Right atrium auricular region (tissue), 2 donors: ENCODE results near the gene SF3B1. TPM values are rescaled to one million over a fixed set of nuclear protein-coding genes. Genes with fewer than 3 reads are reported as not detected.

Source experiments
- DNase-seq: peaks from one replicate; pipeline ENCODE4 v3.0.0-alpha.2; 2019; ENCODE audit warnings: low spot score
- H3K27ac ChIP-seq, 2 donors: fragments of 200-600 bp; sonication (generic); 1 replicate in 1 of 2; 2 replicates in 1 of 2; pipeline ENCODE4 v1.5.1; 2016 to 2019
- H3K27me3 ChIP-seq, 2 donors: fragments of 200-600 bp; sonication (generic); one replicate each; pipeline versions ENCODE4 v1.5.1 to v1.6.0; 2017 to 2019
- H3K36me3 ChIP-seq: fragments of 200-600 bp; sonication (generic); one replicate; pipeline ENCODE4 v1.5.1; 2016
- H3K4me1 ChIP-seq, 2 donors: fragments of 200-600 bp; sonication (generic); one replicate each; pipeline versions ENCODE4 v1.5.1 to v1.6.0; 2017 to 2019
- H3K4me3 ChIP-seq, 2 donors: fragments of 200-600 bp; sonication (generic); 1 replicate in 1 of 2; 2 replicates in 1 of 2; pipeline ENCODE4 v1.5.1; 2017 to 2019; ENCODE audit warnings: mild to moderate bottlenecking in 1 of 2, moderate library complexity in 1 of 2
- H3K9me3 ChIP-seq, 2 donors: fragments of 200-600 bp; sonication (generic); one replicate each; pipeline ENCODE4 v1.5.1; 2019
- total RNA-seq, 2 donors: library from RNA; depleted of rRNA; stranded (reverse); fragments of >200 nt; gene quantifications; one replicate each; pipeline ENCODE4 v1.1.0, GENCODE V29; 2016
- TF ChIP-seq, protein P1 (sequence below), 2 donors: fragments of 200-600 bp; sonication (generic); IDR thresholded peaks; one replicate each; pipeline ENCODE4 v1.5.1; 2019; ENCODE audit warnings: antibody characterized with exemption in 2 of 2

SF3B1 gene
- total RNA-seq, 2 donors from 2014 or later, result 103 to 128 TPM

GRCh38 chr2:197369228-197369932, 65.4 kb downstream of the SF3B1 start:
- no peak overlapping the region for H3K4me3 ChIP-seq
- no peak overlapping the region for H3K27ac ChIP-seq
- TF ChIP-seq, protein P1, sequence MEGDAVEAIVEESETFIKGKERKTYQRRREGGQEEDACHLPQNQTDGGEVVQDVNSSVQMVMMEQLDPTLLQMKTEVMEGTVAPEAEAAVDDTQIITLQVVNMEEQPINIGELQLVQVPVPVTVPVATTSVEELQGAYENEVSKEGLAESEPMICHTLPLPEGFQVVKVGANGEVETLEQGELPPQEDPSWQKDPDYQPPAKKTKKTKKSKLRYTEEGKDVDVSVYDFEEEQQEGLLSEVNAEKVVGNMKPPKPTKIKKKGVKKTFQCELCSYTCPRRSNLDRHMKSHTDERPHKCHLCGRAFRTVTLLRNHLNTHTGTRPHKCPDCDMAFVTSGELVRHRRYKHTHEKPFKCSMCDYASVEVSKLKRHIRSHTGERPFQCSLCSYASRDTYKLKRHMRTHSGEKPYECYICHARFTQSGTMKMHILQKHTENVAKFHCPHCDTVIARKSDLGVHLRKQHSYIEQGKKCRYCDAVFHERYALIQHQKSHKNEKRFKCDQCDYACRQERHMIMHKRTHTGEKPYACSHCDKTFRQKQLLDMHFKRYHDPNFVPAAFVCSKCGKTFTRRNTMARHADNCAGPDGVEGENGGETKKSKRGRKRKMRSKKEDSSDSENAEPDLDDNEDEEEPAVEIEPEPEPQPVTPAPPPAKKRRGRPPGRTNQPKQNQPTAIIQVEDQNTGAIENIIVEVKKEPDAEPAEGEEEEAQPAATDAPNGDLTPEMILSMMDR (IDR thresholded peaks at IDR 0.05), result no peak

GRCh38 chr2:197368412-197368811, 66.4 kb downstream of the SF3B1 start:
- H3K36me3 ChIP-seq, result no peaks in the 10 kb centered on the region
- TF ChIP-seq, protein P1 (IDR thresholded peaks at IDR 0.05), result no peak
- H3K4me1 ChIP-seq, result no peaks in the 10 kb centered on the region
- H3K27ac ChIP-seq, result no peak overlapping the region
- DNase-seq, result no peak
- H3K4me3 ChIP-seq, result no peak overlapping the region
- no peaks in the 10 kb centered on the region for H3K9me3 ChIP-seq
- no peaks in the 10 kb centered on the region for H3K27me3 ChIP-seq

More at GRCh38 chr2:197369228-197369932, 65.4 kb downstream of the SF3B1 start:
- Histone ChIP-seq H3K4me1 (no peaks in the 10 kb centered on the region), H3K27me3 (no peaks in the 10 kb centered on the region), H3K9me3 (no peaks in the 10 kb centered on the region), H3K36me3 (no peaks in the 10 kb centered on the region)
- no peak for DNase-seq

GRCh38 chr2:197363998-197364397, 70.8 kb downstream of the SF3B1 start:
- TF ChIP-seq, protein P1 (IDR thresholded peaks at IDR 0.05), result no peak
- no peaks in the 10 kb centered on the region for H3K9me3 ChIP-seq
- H3K27me3 ChIP-seq, result no peaks in the 10 kb centered on the region

GRCh38 chr2:197360744-197361156, 74.1 kb downstream of the SF3B1 start:
- no peak overlapping the region for H3K27ac ChIP-seq
- H3K36me3 ChIP-seq, result no peaks in the 10 kb centered on the region
- TF ChIP-seq, protein P1 (IDR thresholded peaks at IDR 0.05), result no peak
- no peaks in the 10 kb centered on the region for H3K9me3 ChIP-seq
- no peak for DNase-seq
- H3K4me3 ChIP-seq, result no peak overlapping the region
- no peaks in the 10 kb centered on the region for H3K27me3 ChIP-seq
- no peaks in the 10 kb centered on the region for H3K4me1 ChIP-seq

More at GRCh38 chr2:197363998-197364397, 70.8 kb downstream of the SF3B1 start:
- no peak for DNase-seq
- H3K4me1 ChIP-seq, result no peaks in the 10 kb centered on the region
- H3K27ac ChIP-seq, result no peak overlapping the region
- no peaks in the 10 kb centered on the region for H3K36me3 ChIP-seq
- no peak overlapping the region for H3K4me3 ChIP-seq

DNA sequence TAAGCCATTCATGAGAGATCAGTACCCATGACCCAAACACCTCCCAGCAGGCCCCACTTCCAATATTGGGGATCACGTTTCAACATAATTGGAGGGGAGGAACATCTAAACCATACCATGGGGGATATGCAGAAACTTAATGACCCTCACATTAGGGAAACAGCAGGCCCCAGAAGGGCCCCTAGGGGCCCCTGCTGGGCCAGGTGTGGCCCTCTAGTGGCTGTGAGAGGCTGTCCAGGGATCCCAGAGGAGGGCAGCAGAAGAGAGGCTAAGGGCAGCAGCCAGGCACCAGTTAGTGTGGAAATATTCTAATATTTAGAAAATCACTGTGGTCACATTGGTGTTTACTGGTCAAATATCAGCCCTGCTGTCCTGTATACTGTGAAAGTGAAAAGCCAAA, 75.0 kb downstream of the SF3B1 start:
- no peaks in the 10 kb centered on the region for H3K4me1 ChIP-seq
- TF ChIP-seq, protein P1 (IDR thresholded peaks at IDR 0.05), result no peak
- H3K36me3 ChIP-seq, result no peaks in the 10 kb centered on the region
- no peaks in the 10 kb centered on the region for H3K9me3 ChIP-seq
- no peaks in the 10 kb centered on the region for H3K27me3 ChIP-seq
- no peak overlapping the region for H3K4me3 ChIP-seq
- H3K27ac ChIP-seq, result no peak overlapping the region
- DNase-seq, result no peak

GRCh38 chr2:197358931-197359330, 75.9 kb downstream of the SF3B1 start:
- no peak for DNase-seq
- H3K9me3 ChIP-seq, result no peaks in the 10 kb centered on the region
- H3K4me3 ChIP-seq, result no peak overlapping the region
- no peaks in the 10 kb centered on the region for H3K27me3 ChIP-seq
- H3K27ac ChIP-seq, result no peak overlapping the region
- H3K4me1 ChIP-seq, result no peaks in the 10 kb centered on the region
- TF ChIP-seq, protein P1 (IDR thresholded peaks at IDR 0.05), result no peak
- no peaks in the 10 kb centered on the region for H3K36me3 ChIP-seq
